Central memory CD8-positive, alpha-beta T cell (primary cell): Measurements from ENCODE around the gene TRH.

Experiments used
- ATAC-seq: fragments of 150-1000 bp; cut with Tn5 transposase; replicated peaks from 2 replicates; pipeline ENCODE4 v1.10.0; 2022; ENCODE audit warnings: mild to moderate bottlenecking, moderate FRiP score, moderate number of reproducible peaks; ENCODE audit not compliant: poor library complexity, severe bottlenecking; ENCODE audit errors: extremely low read depth
- DNase-seq, 2 donors: peaks; one replicate each; pipeline ENCODE4 v3.0.0; 2021; ENCODE audit warnings: low spot score in 2 of 2
- H3K27ac Mint-ChIP-seq: one replicate; pipeline ENCODE4 v1.8.0; 2022; ENCODE audit warnings: low read depth, mild to moderate bottlenecking, moderate library complexity, mixed read lengths
- H3K27me3 Mint-ChIP-seq: one replicate; pipeline ENCODE4 v1.8.0; 2022; ENCODE audit warnings: mixed read lengths
- H3K36me3 Mint-ChIP-seq: one replicate; pipeline ENCODE4 v1.8.0; 2022; ENCODE audit warnings: mild to moderate bottlenecking, moderate library complexity, mixed read lengths; ENCODE audit not compliant: insufficient read depth
- H3K4me1 Mint-ChIP-seq: one replicate; pipeline ENCODE4 v1.8.0; 2022; ENCODE audit warnings: mixed read lengths
- H3K4me3 Mint-ChIP-seq: one replicate; pipeline ENCODE4 v1.8.0; 2022; ENCODE audit warnings: mild to moderate bottlenecking, moderate library complexity, mixed read lengths
- H3K9me3 Mint-ChIP-seq: one replicate; pipeline ENCODE4 v1.8.0; 2022; ENCODE audit warnings: mixed read lengths

Gene TRH, protein sequence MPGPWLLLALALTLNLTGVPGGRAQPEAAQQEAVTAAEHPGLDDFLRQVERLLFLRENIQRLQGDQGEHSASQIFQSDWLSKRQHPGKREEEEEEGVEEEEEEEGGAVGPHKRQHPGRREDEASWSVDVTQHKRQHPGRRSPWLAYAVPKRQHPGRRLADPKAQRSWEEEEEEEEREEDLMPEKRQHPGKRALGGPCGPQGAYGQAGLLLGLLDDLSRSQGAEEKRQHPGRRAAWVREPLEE

GRCh38 chr3:129974564-129974832 is at the start of gene TRH:
Gene TRH (plus strand): TSS chr3:129974720. CDS start chr3:129975817, 1,097 bp downstream.
- DNase-seq (no peak), ATAC-seq (no peak)
- Mint-ChIP-seq H3K27ac (no peak within 1 kb of the TSS), H3K4me1 (no peaks in the 10 kb centered on the region), H3K9me3 (no peaks in the 10 kb centered on the region), H3K36me3 (no peaks in the 10 kb centered on the region), H3K27me3 (peaks cover 74% of the 10 kb centered on the region), H3K4me3 (peak within 1 kb of the TSS; percentile 53)

- no peaks in the 10 kb centered on the region for H3K4me1 Mint-ChIP-seq
- DNase-seq (no peak), ATAC-seq (no peak)
- H3K36me3 Mint-ChIP-seq = no peaks in the 10 kb centered on the region
- H3K27me3 Mint-ChIP-seq = peaks cover 58% of the 10 kb centered on the region
- H3K4me3 Mint-ChIP-seq = no peak overlapping the region
- H3K27ac Mint-ChIP-seq = no peak overlapping the region
- H3K9me3 Mint-ChIP-seq = peaks cover 12% of the 10 kb centered on the region
These were observed 47.4 kb upstream of the TRH start for GRCh38 chr3:129927072-129927471.

DNA sequence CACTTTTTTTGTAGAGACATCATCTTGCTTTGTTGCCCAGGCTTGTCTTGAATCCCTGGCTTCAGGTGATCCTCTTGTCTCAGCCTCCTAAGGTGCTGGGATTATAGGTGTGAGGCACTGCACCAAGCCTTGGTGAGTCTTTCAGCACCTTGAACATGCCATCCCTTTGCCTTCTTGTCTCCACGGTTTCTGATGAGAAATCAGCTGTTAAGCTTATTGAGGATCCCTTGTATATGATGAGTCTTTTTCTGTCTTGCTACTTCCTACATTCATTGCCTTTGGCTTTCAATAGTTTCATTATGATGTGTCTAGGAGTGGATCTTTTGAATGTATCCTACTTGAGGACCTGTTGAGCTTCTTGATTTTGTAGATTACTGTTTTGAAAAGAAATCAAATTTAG is 45.1 kb upstream of the TRH start:
- ATAC-seq = no peak

GRCh38 chr3:129933471-129933870 is 41.0 kb upstream of the TRH start:
- Mint-ChIP-seq H3K36me3 (no peaks in the 10 kb centered on the region), H3K4me1 (peaks cover 19% of the 10 kb centered on the region), H3K4me3 (no peak overlapping the region), H3K27ac (no peak overlapping the region), H3K9me3 (peaks cover 6% of the 10 kb centered on the region), H3K27me3 (no peaks in the 10 kb centered on the region)
- DNase-seq (no peak), ATAC-seq (no peak)

More for the DNA sequence above, 45.1 kb upstream of the TRH start:
- H3K36me3 Mint-ChIP-seq = no peaks in the 10 kb centered on the region
- no peak overlapping the region for H3K27ac Mint-ChIP-seq
- no peak overlapping the region for H3K4me3 Mint-ChIP-seq
- peaks cover 12% of the 10 kb centered on the region for H3K9me3 Mint-ChIP-seq
- peaks cover 2% of the 10 kb centered on the region for H3K4me1 Mint-ChIP-seq
- DNase-seq = no peak
- H3K27me3 Mint-ChIP-seq = peaks cover 39% of the 10 kb centered on the region

DNA sequence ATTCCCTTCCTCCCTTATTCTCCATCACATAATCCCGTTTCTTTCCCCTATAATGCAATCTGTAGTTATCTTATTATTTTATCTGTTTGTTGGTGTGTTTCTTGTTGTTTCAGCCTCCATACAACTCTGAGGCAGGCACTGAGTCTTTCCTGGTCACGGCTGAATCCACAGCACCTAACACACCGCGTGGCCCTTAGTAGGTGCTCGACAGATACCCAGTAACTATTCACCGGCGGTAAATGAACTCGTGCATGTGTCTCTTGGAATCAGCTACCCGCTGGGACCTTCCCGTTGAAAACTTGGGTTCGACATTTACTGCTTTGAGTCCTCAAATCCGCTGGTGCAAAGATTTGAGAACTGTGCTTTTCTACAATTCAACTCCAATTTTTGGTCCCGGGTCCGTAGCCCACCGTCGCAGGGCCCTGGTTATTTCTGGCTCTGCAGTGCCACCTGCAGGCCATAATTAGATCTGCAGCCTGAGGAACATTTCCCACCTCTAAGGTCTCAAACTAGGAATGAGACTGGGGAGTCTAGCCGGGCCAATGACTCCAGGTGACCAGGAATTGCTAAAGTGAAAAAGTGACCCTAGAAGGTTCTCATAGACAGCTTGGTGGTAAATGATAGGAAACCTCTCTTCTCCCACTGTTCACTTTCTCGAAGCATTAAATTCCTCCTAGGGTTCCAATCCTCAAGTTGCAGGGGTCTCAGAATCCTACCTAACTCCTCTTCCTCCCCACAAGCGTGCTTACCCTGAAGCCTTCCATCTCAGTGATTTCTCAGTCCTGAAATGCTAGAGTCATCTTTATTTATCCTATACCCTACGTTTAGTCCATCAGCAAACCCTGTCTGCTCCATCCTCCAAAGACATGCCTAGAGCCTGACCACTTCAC is 40.0 kb upstream of the TRH start:
- no peak for ATAC-seq
- peaks cover 3% of the 10 kb centered on the region for H3K9me3 Mint-ChIP-seq
- H3K27me3 Mint-ChIP-seq = no peaks in the 10 kb centered on the region
- H3K27ac Mint-ChIP-seq = no peak overlapping the region
- H3K4me1 Mint-ChIP-seq = peaks cover 19% of the 10 kb centered on the region
- H3K4me3 Mint-ChIP-seq = no peak overlapping the region
- H3K36me3 Mint-ChIP-seq = no peaks in the 10 kb centered on the region
- no peak for DNase-seq

DNA sequence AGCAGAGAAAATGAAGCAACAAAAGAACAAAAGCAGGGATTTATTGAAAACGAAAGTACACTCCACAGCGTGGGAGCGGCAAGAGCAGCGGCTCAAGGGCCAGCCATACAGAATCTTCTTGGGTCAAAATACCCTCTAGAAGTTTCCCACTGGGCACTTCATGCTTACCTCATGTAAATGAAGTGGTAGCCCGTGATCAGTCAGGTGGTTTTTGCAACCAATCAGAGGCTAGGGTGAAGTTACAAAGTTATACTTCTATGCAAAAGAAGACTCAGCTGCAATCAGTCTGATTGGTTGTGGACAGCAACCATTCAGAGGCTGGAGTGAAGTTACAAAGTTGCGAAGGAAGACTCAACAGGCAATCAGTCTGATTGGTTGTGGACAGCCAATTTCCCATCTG is 37.8 kb upstream of the TRH start:
- H3K4me3 Mint-ChIP-seq = peak overlapping the region; percentile 75
- peaks cover under 1% of the 10 kb centered on the region for H3K27me3 Mint-ChIP-seq
- peak overlapping the region; percentile 44 for H3K27ac Mint-ChIP-seq
- peak; percentile 76 for ATAC-seq
- H3K9me3 Mint-ChIP-seq = no peaks in the 10 kb centered on the region
- no peaks in the 10 kb centered on the region for H3K36me3 Mint-ChIP-seq
- H3K4me1 Mint-ChIP-seq = peaks cover 19% of the 10 kb centered on the region
- no peak for DNase-seq

DNA sequence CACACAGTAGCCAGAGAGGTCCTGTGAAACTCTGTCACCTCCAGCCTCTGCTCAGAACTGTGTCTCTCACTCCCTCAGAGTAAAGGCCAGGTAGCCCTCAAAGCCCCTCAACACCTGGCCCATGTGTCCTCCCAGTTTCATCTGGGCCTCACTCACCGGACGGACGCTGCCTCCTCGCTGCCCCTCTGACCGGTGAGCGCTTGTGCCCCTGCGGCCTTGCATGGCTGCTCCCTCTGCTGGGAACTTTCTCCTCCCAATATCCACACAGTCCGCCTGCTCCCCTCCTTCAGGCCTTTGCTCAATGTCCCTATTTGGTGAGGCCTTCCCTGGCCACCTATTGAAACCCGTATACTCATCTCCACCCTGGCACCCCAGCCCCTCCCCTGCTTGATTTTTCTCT is 36.8 kb upstream of the TRH start:
- no peak for DNase-seq
- ATAC-seq = no peak
- Mint-ChIP-seq H3K4me3 (no peak overlapping the region), H3K36me3 (peaks cover 2% of the 10 kb centered on the region), H3K27me3 (peaks cover 10% of the 10 kb centered on the region), H3K9me3 (no peaks in the 10 kb centered on the region), H3K27ac (no peak overlapping the region), H3K4me1 (peaks cover 19% of the 10 kb centered on the region)

GRCh38 chr3:129938140-129938930 is 36.2 kb upstream of the TRH start:
- no peak for DNase-seq
- H3K9me3 Mint-ChIP-seq = no peaks in the 10 kb centered on the region
- H3K36me3 Mint-ChIP-seq = peaks cover 2% of the 10 kb centered on the region
- no peak for ATAC-seq
- H3K27ac Mint-ChIP-seq = no peak overlapping the region
- H3K27me3 Mint-ChIP-seq = peaks cover 10% of the 10 kb centered on the region
- H3K4me3 Mint-ChIP-seq = no peak overlapping the region
- peaks cover 19% of the 10 kb centered on the region for H3K4me1 Mint-ChIP-seq

DNA sequence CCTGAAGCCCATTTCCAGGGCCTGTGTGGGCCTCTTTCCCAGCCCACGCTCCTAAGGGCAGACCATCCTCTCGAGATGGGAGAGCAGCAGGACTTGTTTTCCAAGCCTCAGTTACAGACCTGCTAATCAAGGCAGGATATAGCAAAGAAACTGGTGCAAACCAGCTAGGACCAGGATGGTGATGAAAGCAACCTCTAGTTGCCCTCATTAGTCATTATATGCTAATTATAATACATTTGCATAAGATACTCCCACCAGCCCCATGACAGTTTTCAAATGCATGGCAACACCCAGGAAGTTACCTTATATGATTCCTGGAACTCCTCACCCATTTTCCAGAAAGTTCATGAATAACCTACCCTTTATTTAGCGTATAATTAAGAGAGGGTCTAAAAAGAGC is 34.4 kb upstream of the TRH start:
- no peak overlapping the region for H3K4me3 Mint-ChIP-seq
- H3K27ac Mint-ChIP-seq = no peak overlapping the region
- ATAC-seq (no peak), DNase-seq (no peak)
- H3K36me3 Mint-ChIP-seq = peaks cover 2% of the 10 kb centered on the region
- H3K27me3 Mint-ChIP-seq = peaks cover 16% of the 10 kb centered on the region
- H3K9me3 Mint-ChIP-seq = no peaks in the 10 kb centered on the region
- peaks cover 9% of the 10 kb centered on the region for H3K4me1 Mint-ChIP-seq

DNA sequence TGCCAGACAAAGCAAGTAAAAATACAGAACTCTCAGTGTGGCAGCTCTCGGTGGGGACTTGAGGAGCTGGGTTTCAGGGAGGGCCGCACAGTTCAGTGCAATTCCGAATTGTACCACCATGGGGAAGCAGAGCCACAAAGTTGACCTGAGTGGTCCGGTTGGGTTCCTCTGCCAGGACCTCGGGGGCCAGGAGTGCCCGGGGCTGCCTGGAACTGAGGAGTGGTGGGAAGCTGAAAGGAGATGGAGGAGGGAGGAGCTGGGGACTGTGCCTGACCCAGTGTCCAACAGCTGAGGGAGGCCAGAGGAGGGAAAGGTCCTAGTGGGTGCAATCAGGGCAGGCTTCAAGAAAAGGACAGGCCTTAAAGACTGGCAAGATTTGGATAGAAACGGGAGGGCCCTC is 32.2 kb upstream of the TRH start:
- Mint-ChIP-seq H3K4me1 (no peaks in the 10 kb centered on the region), H3K27ac (no peak overlapping the region)

DNA sequence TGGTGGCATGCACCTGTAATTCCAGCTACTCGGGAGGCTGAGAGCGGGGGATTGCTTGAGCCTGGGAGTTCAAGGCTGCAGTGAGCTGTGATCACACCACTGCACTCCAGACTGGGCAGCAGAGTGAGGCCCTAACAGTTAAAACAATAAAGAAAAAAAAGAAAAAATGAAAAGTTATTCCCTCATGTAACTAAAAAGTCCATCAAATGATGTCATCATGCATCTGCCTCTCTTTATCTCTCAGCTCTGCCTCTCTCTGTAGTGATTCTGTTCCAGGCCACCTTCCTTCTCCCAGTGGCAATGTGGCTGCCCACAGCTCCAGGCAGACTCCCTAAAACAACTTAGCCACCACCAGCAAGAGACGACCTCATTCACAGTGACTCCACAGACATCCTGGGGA is 31.5 kb upstream of the TRH start:
- DNase-seq (no peak), ATAC-seq (no peak)
- Mint-ChIP-seq H3K36me3 (peaks cover 2% of the 10 kb centered on the region), H3K27ac (no peak overlapping the region), H3K4me1 (no peaks in the 10 kb centered on the region), H3K4me3 (no peak overlapping the region), H3K27me3 (peaks cover 30% of the 10 kb centered on the region), H3K9me3 (no peaks in the 10 kb centered on the region)

More for the DNA sequence above, 32.2 kb upstream of the TRH start:
- Mint-ChIP-seq H3K4me3 (no peak overlapping the region), H3K9me3 (no peaks in the 10 kb centered on the region), H3K27me3 (peaks cover 23% of the 10 kb centered on the region), H3K36me3 (peaks cover 2% of the 10 kb centered on the region)
- no peak for ATAC-seq
- no peak for DNase-seq

- no peaks in the 10 kb centered on the region for H3K4me1 Mint-ChIP-seq
- H3K27me3 Mint-ChIP-seq = peaks cover 44% of the 10 kb centered on the region
- peaks cover 2% of the 10 kb centered on the region for H3K36me3 Mint-ChIP-seq
- no peak for ATAC-seq
- DNase-seq = no peak
- no peak overlapping the region for H3K4me3 Mint-ChIP-seq
- no peaks in the 10 kb centered on the region for H3K9me3 Mint-ChIP-seq
- H3K27ac Mint-ChIP-seq = no peak overlapping the region
These were observed 29.8 kb upstream of the TRH start for GRCh38 chr3:129944709-129945108.
